Measurements from ENCODE around the gene CCDC142.
A peak's percentile ranks its signal among the peaks of the same experiment; 100 is the strongest.

Gene CCDC142

DNA sequence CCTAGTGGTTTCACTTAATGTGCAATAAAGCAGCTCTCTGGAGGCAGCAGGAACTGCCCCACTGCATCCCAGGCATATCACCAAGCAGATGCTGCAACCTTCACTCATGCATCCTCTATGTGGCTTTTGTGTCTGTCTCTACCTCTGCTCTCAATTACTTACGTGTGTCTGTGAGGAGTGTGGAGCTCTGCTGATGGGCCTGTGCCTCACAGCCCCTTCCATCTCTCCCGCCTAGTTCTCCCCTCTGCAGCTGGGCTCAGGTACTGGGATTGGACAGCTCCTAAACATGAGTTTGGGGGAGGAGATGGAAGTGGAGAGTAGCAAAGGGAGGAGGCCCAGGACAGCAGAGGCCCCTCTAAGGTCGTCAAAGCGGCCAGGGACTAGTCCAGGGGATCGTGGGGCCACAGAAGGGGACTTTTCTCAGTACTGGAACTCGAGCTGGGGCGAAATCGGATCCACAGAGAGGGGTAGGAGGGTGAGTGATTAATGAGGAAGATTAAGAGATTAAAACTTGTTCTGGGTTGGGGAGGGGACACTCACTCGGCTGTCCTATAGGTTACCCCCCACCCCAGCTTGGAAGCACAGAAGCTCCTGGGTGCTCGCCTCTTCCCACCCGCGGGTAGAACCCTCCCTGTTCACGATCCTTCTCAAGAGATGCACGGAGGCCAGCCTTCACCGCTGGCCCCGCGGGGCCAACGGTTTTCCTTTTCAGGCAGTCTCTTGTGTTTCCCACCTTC, 18.7 kb upstream of the CCDC142 start:
- no peak overlapping the region for H3K4me3 ChIP-seq (replicated peaks; ENCODE audit: low read depth, low read length)
- TF ChIP-seq, protein P1, sequence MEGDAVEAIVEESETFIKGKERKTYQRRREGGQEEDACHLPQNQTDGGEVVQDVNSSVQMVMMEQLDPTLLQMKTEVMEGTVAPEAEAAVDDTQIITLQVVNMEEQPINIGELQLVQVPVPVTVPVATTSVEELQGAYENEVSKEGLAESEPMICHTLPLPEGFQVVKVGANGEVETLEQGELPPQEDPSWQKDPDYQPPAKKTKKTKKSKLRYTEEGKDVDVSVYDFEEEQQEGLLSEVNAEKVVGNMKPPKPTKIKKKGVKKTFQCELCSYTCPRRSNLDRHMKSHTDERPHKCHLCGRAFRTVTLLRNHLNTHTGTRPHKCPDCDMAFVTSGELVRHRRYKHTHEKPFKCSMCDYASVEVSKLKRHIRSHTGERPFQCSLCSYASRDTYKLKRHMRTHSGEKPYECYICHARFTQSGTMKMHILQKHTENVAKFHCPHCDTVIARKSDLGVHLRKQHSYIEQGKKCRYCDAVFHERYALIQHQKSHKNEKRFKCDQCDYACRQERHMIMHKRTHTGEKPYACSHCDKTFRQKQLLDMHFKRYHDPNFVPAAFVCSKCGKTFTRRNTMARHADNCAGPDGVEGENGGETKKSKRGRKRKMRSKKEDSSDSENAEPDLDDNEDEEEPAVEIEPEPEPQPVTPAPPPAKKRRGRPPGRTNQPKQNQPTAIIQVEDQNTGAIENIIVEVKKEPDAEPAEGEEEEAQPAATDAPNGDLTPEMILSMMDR (IDR thresholded peaks at IDR 0.05; ENCODE audit: low read depth, low read length, missing control alignments) = no peak
- DNase-seq (ENCODE audit: extremely low read depth, low read depth) = no peak

DNA sequence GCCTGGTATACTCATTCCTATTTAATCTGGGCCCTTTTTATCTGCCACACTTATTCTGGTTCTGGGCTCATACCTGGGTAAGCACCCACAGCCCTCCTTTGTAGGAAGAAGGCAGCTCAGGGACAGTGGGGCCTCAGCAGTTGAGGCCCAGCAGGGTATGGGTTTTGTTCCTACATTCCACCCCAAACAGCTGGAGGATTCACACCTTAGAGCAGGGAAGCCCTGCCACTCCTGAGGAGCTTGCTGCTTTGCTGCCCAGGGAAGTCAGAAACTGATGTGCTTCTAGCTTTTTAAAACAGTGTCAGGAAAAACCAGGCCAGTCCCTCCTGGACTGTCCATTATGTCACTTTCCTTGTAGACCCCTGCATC, 17.8 kb upstream of the CCDC142 start:
- H3K4me3 ChIP-seq (replicated peaks; ENCODE audit: low read depth, low read length) = no peak overlapping the region
- no peak for DNase-seq (ENCODE audit: extremely low read depth, low read depth)
- TF ChIP-seq, protein P1 (IDR thresholded peaks at IDR 0.05; ENCODE audit: low read depth, low read length, missing control alignments) = no peak

DNA sequence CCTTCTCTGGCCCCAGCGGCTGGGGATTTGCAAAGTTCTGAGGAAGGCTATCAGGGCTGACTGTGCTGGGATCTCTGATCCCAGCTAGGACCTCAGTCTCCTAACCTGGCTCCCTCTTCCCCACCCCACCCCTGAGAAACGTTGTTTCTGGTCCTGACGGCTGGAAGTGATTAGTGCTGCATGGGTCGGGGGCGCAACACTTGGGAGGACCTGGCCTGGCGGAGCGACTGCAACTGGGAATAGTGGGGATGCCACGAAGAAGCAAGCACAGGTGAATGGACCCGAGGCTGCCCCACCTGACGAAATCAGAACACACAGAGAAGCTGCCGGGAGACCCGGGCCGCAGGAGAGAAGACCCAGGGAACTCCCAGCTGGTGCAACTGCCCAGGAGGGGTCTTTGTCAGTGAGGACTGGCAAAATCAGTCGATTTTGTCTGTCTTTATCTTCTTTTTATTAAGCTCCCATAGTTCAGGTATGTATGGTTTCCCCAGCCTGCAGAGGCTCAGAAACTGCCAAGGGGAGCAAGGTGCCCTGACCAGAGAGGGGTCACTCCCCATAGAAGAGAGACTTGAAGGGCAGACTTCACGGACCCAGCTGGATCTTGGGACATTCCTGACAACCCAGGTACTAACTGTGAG, 17.3 kb upstream of the CCDC142 start:
- DNase-seq (ENCODE audit: extremely low read depth, low read depth) = no peak
- TF ChIP-seq, protein P1 (IDR thresholded peaks at IDR 0.05; ENCODE audit: low read depth, low read length, missing control alignments) = no peak

DNA sequence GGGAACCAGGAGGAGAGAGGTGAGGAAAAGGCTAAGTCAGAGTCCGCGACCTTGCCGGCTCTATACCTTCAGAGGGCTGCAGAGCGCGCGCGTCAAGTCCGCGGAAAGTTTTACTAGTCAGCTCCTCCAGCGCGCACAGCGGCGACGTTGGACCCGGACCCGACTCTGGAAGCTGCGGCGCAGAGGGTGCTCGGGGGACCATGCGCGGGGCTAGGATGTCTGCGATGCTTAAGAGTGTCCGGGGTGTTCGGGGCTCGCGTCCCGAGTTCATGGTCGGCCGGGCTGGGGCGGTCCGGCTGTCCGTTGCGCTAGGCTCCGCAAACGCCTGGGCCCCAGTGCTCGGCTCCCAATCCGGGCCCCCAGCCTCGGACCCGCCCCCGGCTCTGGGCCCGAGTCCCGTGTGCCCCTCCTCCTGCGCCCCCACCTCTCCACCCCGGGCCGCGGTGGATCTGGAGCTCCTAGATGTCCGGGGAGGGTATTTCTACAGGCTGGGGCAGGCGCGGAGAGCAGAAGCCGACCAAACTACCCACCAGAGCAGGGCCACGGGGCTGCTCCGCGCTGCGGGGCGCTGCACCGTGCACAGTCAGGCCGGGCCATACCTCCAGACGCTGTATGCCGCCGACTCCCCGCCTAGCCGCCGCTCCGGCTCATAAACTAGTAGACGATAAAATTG, 16.6 kb upstream of the CCDC142 start, which contains the start of gene LBX2:
Gene LBX2, minus strand, starts transcription at position 337 of the 673 bp plus-strand sequence. Its CDS starts 66 bp downstream, at position 271.
- DNase-seq (ENCODE audit: extremely low read depth, low read depth) = no peak
- H3K4me3 ChIP-seq (replicated peaks; ENCODE audit: low read depth, low read length) = peak within 1 kb of the TSS; percentile 36
- TF ChIP-seq, protein P1 (IDR thresholded peaks at IDR 0.05; ENCODE audit: low read depth, low read length, missing control alignments) = no peak

More for the DNA sequence above, 17.3 kb upstream of the CCDC142 start:
- peak overlapping the region; percentile 36 for H3K4me3 ChIP-seq (replicated peaks; ENCODE audit: low read depth, low read length)

DNA sequence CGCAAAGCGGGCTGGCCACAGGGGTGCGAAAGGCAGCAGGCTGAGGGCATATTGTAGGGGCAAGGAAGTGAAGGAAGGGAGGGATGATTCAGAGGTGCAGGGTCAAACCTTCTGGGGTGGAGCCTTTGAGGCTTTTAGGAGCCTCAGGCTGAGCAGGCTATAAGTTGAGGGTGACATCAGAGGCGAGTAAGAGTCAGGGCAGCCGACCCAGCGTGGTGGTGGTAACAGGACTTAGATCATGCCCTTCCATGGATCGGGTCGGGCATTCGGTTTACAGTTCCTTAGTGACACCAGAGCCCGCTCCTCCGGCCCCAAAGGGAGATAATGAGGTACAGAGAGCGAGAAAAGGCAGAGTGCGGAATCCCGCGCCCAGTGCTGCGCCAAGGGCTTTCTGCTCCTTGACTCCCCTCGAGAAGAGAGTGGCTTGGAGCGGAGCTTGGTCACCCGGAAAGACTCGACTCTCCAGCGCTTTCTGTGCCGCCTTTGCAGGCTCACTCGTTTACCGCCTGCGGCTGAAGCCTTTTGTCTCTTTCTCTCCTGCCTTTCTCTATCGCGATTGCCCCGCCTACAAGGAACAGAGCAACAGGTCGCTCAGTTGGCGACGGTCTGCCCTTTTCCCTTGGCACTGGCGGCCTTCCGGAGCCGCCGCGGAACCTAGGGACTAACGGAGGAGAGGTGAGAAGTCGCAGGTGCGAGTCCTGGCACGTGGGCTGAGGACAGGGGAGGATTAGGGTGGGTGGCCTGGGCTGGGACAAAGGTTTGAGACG, 15.9 kb upstream of the CCDC142 start:
- no peak for DNase-seq (ENCODE audit: extremely low read depth, low read depth)
- peak overlapping the region; percentile 36 for H3K4me3 ChIP-seq (replicated peaks; ENCODE audit: low read depth, low read length)
- TF ChIP-seq, protein P1 (IDR thresholded peaks at IDR 0.05; ENCODE audit: low read depth, low read length, missing control alignments) = no peak

DNA sequence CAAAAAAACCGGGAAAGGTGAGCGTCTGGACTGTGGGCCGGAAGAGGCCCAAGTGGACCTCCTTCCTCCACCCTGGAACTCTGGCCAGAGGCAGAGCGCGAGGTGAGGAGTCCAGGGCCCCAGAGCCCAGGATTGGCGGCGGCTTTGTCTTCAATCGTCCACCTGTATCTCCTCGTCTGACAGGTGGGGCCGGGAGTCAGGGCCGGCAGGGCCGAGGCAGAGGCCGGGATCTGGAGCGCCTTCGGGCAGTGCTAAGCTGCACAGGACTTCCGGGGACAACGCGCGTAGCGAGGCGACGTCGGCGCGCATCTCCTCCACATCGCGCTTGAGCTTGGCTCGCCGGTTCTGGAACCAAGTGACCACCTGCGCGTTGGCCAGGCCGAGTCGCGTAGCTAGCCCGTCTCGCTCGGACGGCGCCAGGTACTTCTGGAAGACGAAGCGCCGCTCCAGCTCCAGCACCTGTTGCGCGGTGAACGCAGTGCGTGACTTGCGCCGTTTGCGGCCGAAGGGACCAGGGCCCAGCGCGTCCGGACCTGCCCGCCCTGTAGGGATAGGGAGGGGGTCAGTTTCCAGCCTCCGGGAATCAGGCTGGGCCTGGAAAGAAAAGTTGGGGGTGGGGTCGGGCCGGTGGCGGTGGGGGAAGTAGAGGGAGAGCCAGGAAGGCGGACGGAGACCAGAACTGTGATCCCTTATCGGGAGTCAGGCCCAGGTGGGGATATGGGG, 15.1 kb upstream of the CCDC142 start:
- TF ChIP-seq, protein P1 (IDR thresholded peaks at IDR 0.05; ENCODE audit: low read depth, low read length, missing control alignments) = no peak
- peak overlapping the region; percentile 36 for H3K4me3 ChIP-seq (replicated peaks; ENCODE audit: low read depth, low read length)
- DNase-seq (ENCODE audit: extremely low read depth, low read depth) = no peak

All from HFF-Myc (cell line).